ENCODE results near the gene FOXP2. TPM values are rescaled to one million over a fixed set of nuclear protein-coding genes. Genes with fewer than 3 reads are reported as not detected.
"Not testable (repeated sequence)": the region's sequence is repeated elsewhere in the genome, so short reads cannot be mapped to it uniquely, and the experiment has no call there.

Gene FOXP2
- total RNA-seq, 1 experiment from 2014 or later: not detected

- H2AFZ ChIP-seq (ENCODE audit: low read length): no peak overlapping the region
- no peak overlapping the region for H3K4me2 ChIP-seq (ENCODE audit: low read depth, low read length, poor library complexity, severe bottlenecking)
- H3K4me1 ChIP-seq (ENCODE audit: low read length): no peaks in the 10 kb centered on the region
- H3K36me3 ChIP-seq (ENCODE audit: insufficient read depth, low read length): no peaks in the 10 kb centered on the region
- no peak overlapping the region for H3K9ac ChIP-seq (ENCODE audit: low read length)
- H3K4me3 ChIP-seq (ENCODE audit: low read length): no peak overlapping the region
- peaks cover 24% of the 10 kb centered on the region for H3K9me3 ChIP-seq (ENCODE audit: low read length)
- no peaks in the 10 kb centered on the region for H3K27me3 ChIP-seq (ENCODE audit: low read length)
- H3K27ac ChIP-seq (ENCODE audit: low read length): no peak overlapping the region
- no peak for DNase-seq
- H3K79me2 ChIP-seq (ENCODE audit: low read length): no peaks in the 10 kb centered on the region
- no peaks in the 10 kb centered on the region for H3K9me2 ChIP-seq (replicated peaks; ENCODE audit: insufficient read depth, low read length)
- H4K20me1 ChIP-seq (ENCODE audit: insufficient read depth, low read depth, low read length): no peaks in the 10 kb centered on the region
Observed at GRCh38 chr7:114548081-114548980, 133.7 kb downstream of the FOXP2 start.

GRCh38 chr7:114554781-114555537, 140.3 kb downstream of the FOXP2 start:
- no peaks in the 10 kb centered on the region for H3K4me1 ChIP-seq (ENCODE audit: low read length)
- H2AFZ ChIP-seq (ENCODE audit: low read length): no peak overlapping the region
- peaks cover 14% of the 10 kb centered on the region for H3K9me3 ChIP-seq (ENCODE audit: low read length)
- no peak overlapping the region for H3K4me2 ChIP-seq (ENCODE audit: low read depth, low read length, poor library complexity, severe bottlenecking)
- no peaks in the 10 kb centered on the region for H3K27me3 ChIP-seq (ENCODE audit: low read length)
- no peak overlapping the region for H3K27ac ChIP-seq (ENCODE audit: low read length)
- H3K9ac ChIP-seq (ENCODE audit: low read length): no peak overlapping the region
- H4K20me1 ChIP-seq (ENCODE audit: insufficient read depth, low read depth, low read length): no peaks in the 10 kb centered on the region
- H3K36me3 ChIP-seq (ENCODE audit: insufficient read depth, low read length): no peaks in the 10 kb centered on the region
- no peaks in the 10 kb centered on the region for H3K79me2 ChIP-seq (ENCODE audit: low read length)
- H3K4me3 ChIP-seq (ENCODE audit: low read length): no peak overlapping the region
- H3K9me2 ChIP-seq (replicated peaks; ENCODE audit: insufficient read depth, low read length): no peaks in the 10 kb centered on the region
- no peak for DNase-seq

- H3K27me3 ChIP-seq (ENCODE audit: low read length): no peaks in the 10 kb centered on the region
- H3K4me1 ChIP-seq (ENCODE audit: low read length): no peaks in the 10 kb centered on the region
- no peaks in the 10 kb centered on the region for H3K9me2 ChIP-seq (replicated peaks; ENCODE audit: insufficient read depth, low read length)
- no peaks in the 10 kb centered on the region for H3K79me2 ChIP-seq (ENCODE audit: low read length)
- no peaks in the 10 kb centered on the region for H4K20me1 ChIP-seq (ENCODE audit: insufficient read depth, low read depth, low read length)
- H3K9ac ChIP-seq (ENCODE audit: low read length): no peak overlapping the region
- no peak overlapping the region for H3K4me3 ChIP-seq (ENCODE audit: low read length)
- H2AFZ ChIP-seq (ENCODE audit: low read length): no peak overlapping the region
- no peaks in the 10 kb centered on the region for H3K36me3 ChIP-seq (ENCODE audit: insufficient read depth, low read length)
- DNase-seq: no peak
- no peak overlapping the region for H3K4me2 ChIP-seq (ENCODE audit: low read depth, low read length, poor library complexity, severe bottlenecking)
- peaks cover 37% of the 10 kb centered on the region for H3K9me3 ChIP-seq (ENCODE audit: low read length)
- no peak overlapping the region for H3K27ac ChIP-seq (ENCODE audit: low read length)
Observed at GRCh38 chr7:114567416-114567815, 152.8 kb downstream of the FOXP2 start.

GRCh38 chr7:114569220-114569619, 154.6 kb downstream of the FOXP2 start:
- Histone ChIP-seq H3K27me3 (ENCODE audit: low read length) (no peaks in the 10 kb centered on the region), H2AFZ (ENCODE audit: low read length) (no peak overlapping the region), H3K79me2 (ENCODE audit: low read length) (no peaks in the 10 kb centered on the region), H3K4me1 (ENCODE audit: low read length) (no peaks in the 10 kb centered on the region), H3K9me2 (replicated peaks; ENCODE audit: insufficient read depth, low read length) (no peaks in the 10 kb centered on the region), H3K9ac (ENCODE audit: low read length) (no peak overlapping the region), H3K27ac (ENCODE audit: low read length) (no peak overlapping the region), H3K36me3 (ENCODE audit: insufficient read depth, low read length) (no peaks in the 10 kb centered on the region), H4K20me1 (ENCODE audit: insufficient read depth, low read depth, low read length) (no peaks in the 10 kb centered on the region), H3K4me3 (ENCODE audit: low read length) (0 out of 2 replicates have a peak overlapping the region, but pooled peaks have one; percentile 11), H3K4me2 (ENCODE audit: low read depth, low read length, poor library complexity, severe bottlenecking) (no peak overlapping the region), H3K9me3 (ENCODE audit: low read length) (peaks cover 35% of the 10 kb centered on the region)
- DNase-seq: no peak

GRCh38 chr7:114574384-114574783, 159.8 kb downstream of the FOXP2 start:
- no peak for DNase-seq
- Histone ChIP-seq H3K79me2 (ENCODE audit: low read length) (no peaks in the 10 kb centered on the region), H3K27me3 (ENCODE audit: low read length) (no peaks in the 10 kb centered on the region), H3K4me1 (ENCODE audit: low read length) (no peaks in the 10 kb centered on the region), H4K20me1 (ENCODE audit: insufficient read depth, low read depth, low read length) (no peaks in the 10 kb centered on the region), H3K9ac (ENCODE audit: low read length) (no peak overlapping the region), H3K9me2 (replicated peaks; ENCODE audit: insufficient read depth, low read length) (no peaks in the 10 kb centered on the region), H3K4me2 (ENCODE audit: low read depth, low read length, poor library complexity, severe bottlenecking) (no peak overlapping the region), H3K9me3 (ENCODE audit: low read length) (peaks cover 31% of the 10 kb centered on the region), H3K27ac (ENCODE audit: low read length) (no peak overlapping the region), H3K36me3 (ENCODE audit: insufficient read depth, low read length) (no peaks in the 10 kb centered on the region), H3K4me3 (ENCODE audit: low read length) (no peak overlapping the region), H2AFZ (ENCODE audit: low read length) (no peak overlapping the region)

GRCh38 chr7:114575098-114575497, 160.5 kb downstream of the FOXP2 start:
- DNase-seq: no peak
- no peaks in the 10 kb centered on the region for H3K79me2 ChIP-seq (ENCODE audit: low read length)
- no peaks in the 10 kb centered on the region for H3K4me1 ChIP-seq (ENCODE audit: low read length)
- H3K36me3 ChIP-seq (ENCODE audit: insufficient read depth, low read length): no peaks in the 10 kb centered on the region
- no peak overlapping the region for H3K4me2 ChIP-seq (ENCODE audit: low read depth, low read length, poor library complexity, severe bottlenecking)
- H4K20me1 ChIP-seq (ENCODE audit: insufficient read depth, low read depth, low read length): no peaks in the 10 kb centered on the region
- no peak overlapping the region for H2AFZ ChIP-seq (ENCODE audit: low read length)
- H3K27ac ChIP-seq (ENCODE audit: low read length): no peak overlapping the region
- no peaks in the 10 kb centered on the region for H3K9me2 ChIP-seq (replicated peaks; ENCODE audit: insufficient read depth, low read length)
- no peaks in the 10 kb centered on the region for H3K27me3 ChIP-seq (ENCODE audit: low read length)
- H3K4me3 ChIP-seq (ENCODE audit: low read length): no peak overlapping the region
- H3K9ac ChIP-seq (ENCODE audit: low read length): no peak overlapping the region
- peaks cover 34% of the 10 kb centered on the region for H3K9me3 ChIP-seq (ENCODE audit: low read length)

- H3K4me2 ChIP-seq (ENCODE audit: low read depth, low read length, poor library complexity, severe bottlenecking); DNase-seq; H4K20me1 ChIP-seq (ENCODE audit: insufficient read depth, low read depth, low read length); H3K27ac ChIP-seq (ENCODE audit: low read length); H3K36me3 ChIP-seq (ENCODE audit: insufficient read depth, low read length); H3K4me3 ChIP-seq (ENCODE audit: low read length); H3K9ac ChIP-seq (ENCODE audit: low read length); H3K27me3 ChIP-seq (ENCODE audit: low read length); H3K9me2 ChIP-seq (replicated peaks; ENCODE audit: insufficient read depth, low read length); H3K79me2 ChIP-seq (ENCODE audit: low read length); H2AFZ ChIP-seq (ENCODE audit: low read length); H3K4me1 ChIP-seq (ENCODE audit: low read length): not testable (repeated sequence)
- peaks cover 26% of the 10 kb centered on the region for H3K9me3 ChIP-seq (ENCODE audit: low read length)
Observed at GRCh38 chr7:114580963-114581362, 166.3 kb downstream of the FOXP2 start.

- peaks cover 27% of the 10 kb centered on the region for H3K9me3 ChIP-seq (ENCODE audit: low read length)
- H3K36me3 ChIP-seq (ENCODE audit: insufficient read depth, low read length): no peaks in the 10 kb centered on the region
- H3K9me2 ChIP-seq (replicated peaks; ENCODE audit: insufficient read depth, low read length): no peaks in the 10 kb centered on the region
- no peak for DNase-seq
- no peak overlapping the region for H2AFZ ChIP-seq (ENCODE audit: low read length)
- no peak overlapping the region for H3K27ac ChIP-seq (ENCODE audit: low read length)
- H3K4me2 ChIP-seq (ENCODE audit: low read depth, low read length, poor library complexity, severe bottlenecking): no peak overlapping the region
- H3K9ac ChIP-seq (ENCODE audit: low read length): no peak overlapping the region
- no peaks in the 10 kb centered on the region for H3K27me3 ChIP-seq (ENCODE audit: low read length)
- H3K79me2 ChIP-seq (ENCODE audit: low read length): no peaks in the 10 kb centered on the region
- no peaks in the 10 kb centered on the region for H3K4me1 ChIP-seq (ENCODE audit: low read length)
- no peak overlapping the region for H3K4me3 ChIP-seq (ENCODE audit: low read length)
- no peaks in the 10 kb centered on the region for H4K20me1 ChIP-seq (ENCODE audit: insufficient read depth, low read depth, low read length)
Observed at GRCh38 chr7:114588506-114588905, 173.9 kb downstream of the FOXP2 start.

Data from Karpas-422 (cell line).